GM21390 (cell line): ENCODE measurements around the gene ARHGDIA.
"Not testable (repeated sequence)": the region's sequence is repeated elsewhere in the genome, so short reads cannot be mapped to it uniquely, and the experiment has no call there.

Experiments used
- ATAC-seq: cut with Tn5 transposase; IDR thresholded peaks from one replicate; pipeline ENCODE4 v1.9.1; 2021; ENCODE audit not compliant: unreplicated experiment

The ARHGDIA gene

DNA sequence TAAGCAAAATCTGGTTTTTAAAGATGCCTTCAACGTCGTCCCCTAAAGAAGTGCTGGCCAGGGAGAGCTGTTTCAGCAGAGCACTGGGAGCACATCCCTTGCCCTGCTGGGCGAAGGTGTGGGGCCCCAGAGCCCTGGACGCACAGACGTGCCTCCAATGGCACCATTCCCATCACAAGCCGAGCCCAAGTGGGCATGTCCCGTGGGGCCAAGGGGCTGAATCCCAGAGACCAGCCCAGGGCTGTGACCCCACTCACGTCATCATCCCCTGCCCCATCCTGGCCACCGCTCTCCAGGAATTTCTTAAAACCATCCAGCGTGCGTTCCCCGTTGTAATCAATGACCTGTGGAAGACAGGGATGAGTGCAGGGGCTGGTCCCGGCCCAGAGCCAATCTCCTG lies 26.2 kb downstream of the ARHGDIA start:
- ATAC-seq = no peak

DNA sequence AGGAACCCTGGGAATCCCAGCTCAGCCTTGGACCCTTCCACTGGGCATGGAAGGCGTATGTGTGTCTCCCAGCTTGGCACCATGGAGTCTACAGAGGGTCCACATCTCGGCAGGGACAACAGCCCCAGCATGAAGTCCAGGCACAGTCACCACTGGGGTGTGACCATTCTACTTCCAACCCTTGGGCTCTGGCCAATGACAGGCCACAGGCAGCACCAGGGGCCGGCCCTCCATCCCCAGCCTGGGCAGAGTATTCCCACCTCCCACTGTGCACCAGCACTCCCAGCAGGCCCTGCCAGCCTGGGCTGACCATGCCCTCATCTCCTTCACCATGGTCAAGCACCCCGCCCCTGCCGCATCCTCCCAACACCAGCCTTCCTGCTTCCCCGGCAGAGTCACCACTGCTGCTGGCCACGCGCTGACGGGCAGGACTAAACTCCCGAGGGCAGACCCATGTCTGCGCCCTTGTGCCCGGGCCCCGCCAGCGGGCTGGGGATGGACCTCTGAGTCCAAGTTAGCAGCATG lies 26.7 kb downstream of the ARHGDIA start:
- ATAC-seq = no peak

DNA sequence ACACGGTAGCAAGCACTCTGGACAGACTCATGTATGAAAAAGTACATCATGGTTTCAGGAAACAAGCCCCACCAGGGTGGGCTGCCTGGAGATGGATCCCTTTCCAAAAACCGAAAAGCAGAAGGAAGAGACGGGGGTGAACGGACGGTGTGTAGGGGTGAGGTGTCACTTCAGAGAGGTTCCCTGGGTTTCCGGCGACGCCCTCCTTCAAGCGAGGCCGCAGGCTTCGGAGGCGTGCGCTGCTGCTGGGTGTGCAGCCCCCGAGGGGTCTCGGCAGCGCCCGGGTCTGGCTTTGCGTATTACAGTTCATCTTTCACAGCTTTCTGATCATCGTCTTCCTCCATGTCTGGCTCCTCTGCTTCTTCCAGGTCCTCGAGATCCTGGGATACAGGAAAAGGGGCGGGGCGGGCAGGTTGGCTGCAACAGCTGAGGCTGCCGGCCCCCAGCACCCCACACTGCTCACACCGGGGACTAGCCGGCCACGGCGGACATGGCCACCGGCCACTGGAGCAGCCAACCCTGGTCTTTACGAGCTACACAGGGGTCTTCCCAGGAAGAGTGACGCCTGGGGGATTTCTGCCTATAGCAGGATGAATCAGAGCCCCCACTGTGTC lies 27.3 kb downstream of the ARHGDIA start:
- ATAC-seq = no peak

DNA sequence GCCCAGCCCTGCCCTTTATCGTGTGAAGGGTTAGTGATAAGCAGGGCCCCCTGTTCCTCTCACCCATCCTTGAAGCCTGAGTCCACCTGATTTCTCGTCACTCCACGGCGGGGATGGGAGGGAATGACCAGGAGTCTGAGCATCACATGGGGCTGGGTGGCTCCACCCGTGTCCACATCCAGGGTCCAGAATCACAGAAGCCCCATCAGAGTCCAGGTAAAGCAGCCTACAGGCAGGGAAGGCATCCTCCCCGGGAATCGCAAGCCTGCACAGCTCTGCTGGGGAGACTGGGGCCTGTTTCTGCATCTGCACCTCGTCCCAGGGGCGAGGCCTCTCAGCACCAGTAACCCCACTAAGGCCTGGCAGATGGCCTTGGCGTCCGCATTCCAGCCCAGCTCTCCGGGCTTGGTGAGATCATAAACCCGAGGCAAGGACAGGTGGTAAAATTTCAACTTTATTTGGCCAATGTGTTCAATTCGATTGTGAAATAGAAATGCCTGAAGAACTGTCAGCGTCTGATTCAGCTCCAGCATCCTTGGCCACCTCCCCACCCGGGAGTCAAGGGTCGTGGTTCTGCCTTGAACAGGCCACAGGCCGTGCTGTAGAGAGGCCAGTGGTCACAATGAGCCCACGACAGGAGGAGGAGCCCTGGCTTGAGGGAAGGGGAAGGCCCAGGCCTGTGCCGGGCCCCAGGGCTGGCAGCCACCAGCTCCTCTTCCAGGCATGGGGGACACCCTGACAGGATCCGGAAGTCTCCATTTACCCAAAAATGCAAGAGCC lies 28.2 kb downstream of the ARHGDIA start:
- no peak for ATAC-seq

DNA sequence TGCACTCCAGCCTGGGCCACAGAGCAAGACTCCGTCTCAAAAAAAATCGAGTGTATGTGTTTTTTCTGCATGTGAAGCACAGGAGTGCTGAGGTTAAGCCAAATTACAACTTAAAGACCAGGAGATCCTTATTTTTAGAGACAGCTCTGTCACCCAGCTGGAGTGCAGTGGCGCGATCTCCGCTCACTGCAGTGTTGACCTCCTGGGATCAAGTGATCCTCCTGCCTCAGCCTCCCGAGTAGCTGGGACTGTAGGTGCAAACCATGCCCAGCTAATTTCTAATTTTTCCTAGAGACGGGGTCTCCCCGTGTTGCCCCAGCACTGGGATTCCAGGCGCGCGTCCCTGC lies 28.8 kb downstream of the ARHGDIA start:
- no peak for ATAC-seq

DNA sequence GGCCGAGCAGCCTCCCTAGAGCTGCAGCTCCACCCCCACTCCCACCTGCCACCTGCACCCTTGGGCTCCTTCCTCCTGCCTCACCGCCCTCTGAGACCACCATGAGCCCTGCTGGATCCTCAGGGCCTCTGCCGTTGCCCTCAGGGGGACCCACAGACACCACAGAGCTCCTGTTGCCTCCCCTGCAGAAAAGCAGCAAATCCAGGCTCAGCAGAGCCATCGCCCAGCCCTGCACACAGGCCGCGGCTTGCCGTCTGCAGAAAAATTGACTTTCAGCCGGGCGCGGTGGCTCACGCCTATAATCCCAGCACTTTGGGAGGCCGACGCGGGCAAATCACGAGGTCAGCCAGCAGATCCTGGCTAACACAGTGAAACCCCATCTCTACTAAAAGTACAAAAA lies 29.3 kb downstream of the ARHGDIA start:
- no peak for ATAC-seq

DNA sequence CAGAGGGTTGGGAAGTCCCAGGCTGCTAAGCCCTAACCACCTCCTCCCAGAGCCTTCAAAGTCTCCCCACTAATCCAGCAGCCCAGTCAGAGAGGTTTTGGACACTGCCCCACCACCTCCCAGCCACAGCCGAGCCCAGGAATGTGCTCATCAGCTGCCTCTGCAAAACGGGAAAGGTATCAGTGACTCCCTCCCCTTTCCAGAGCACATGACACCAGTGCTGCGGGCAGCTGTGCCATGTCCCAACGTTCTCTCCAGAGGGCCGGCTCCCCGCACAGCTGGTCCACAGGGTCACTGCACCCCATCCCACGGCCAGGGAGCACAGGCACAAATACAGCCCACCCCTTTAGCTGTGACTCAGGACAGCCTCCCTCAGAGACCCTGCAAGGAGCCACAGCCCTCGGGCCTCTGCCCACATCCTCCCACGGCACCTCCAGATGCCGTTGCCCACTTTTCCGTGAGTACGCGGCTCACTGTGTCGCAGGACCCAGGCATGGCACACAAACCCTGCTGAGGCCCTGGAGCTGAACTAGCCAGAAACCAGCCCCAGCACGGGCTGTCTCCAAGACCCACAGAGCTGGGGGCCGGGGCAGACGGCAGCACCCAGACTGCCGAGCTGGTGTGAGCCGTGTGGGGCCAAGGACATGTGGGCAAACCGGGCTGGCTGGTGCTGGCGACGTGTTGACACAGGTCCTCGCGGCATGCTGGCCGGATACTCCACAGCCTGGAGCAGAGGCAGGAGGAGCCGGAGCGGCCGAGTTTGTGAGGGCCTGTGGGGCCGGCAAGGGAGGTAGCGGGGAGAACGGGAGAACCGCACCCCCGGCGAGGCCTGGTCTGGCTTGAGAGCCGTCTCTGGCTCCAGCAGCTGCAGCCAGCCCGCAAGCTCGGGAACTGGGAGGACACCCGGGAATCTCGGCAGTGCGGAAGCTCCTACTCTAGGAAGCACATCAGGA lies 30.0 kb downstream of the ARHGDIA start:
- no peak for ATAC-seq

DNA sequence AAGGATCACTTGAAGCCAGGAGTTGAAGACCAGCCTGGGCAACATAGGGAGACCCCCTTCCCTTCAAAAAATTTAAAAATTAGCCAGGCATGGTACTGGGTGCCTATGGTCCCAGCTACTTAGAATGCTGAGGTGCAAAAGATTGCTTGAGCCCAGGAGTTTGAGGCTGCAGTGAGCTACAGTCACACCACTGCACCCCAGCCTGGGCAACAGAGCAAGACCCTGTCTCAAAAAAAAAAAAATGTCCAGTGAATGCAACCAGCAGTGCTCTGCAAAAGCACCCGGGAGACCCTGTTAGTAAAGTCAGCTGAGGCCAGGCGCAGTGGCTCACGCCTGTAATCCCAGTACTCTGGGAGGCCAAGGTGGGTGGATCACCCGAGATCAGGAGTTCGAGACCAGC lies 31.1 kb downstream of the ARHGDIA start:
- ATAC-seq = not testable (repeated sequence)

DNA sequence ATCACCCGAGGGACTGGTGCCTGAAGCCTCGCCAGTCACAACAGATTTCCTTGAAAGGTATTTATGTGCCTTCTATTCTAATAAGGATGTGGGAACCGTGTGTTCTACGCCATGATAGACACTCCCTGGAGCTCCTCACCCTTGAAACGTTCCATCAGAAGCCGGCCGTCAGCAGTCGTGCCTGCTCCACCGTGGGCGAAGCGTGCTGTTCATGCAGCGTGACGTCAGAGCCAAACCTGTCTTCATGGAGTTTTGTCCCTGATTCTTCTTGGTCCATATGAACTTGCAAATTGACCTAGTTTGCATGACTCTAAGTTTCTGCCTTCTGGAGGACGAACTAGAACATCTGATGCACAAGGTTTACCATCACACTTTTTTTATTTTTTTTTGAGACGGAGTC lies 31.8 kb downstream of the ARHGDIA start:
- no peak for ATAC-seq

DNA sequence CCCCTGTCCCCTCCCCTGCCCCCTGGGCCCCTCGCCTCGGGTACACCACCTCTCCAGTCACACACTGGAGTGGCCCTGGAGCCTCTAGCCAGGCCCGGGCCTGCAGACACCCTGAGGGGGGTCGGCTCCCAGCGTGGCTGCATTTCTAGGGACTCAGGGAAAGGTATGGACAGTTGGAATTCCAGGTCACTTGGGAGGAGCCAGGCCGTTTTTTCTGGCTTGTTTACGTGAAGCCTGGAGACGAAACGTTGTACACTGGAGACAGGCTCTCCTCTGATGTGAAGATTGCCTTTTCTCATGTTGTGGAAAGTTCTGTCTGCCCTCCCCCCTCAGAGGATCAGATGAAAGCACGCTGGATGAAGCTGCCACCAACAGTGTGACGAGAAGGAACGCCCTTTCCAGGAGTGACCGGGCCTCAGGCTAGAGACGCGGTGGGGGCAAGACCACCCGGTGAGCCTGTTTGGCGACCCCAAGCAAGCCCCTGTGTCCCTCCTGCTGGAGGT lies 32.3 kb downstream of the ARHGDIA start:
- ATAC-seq = no peak

DNA sequence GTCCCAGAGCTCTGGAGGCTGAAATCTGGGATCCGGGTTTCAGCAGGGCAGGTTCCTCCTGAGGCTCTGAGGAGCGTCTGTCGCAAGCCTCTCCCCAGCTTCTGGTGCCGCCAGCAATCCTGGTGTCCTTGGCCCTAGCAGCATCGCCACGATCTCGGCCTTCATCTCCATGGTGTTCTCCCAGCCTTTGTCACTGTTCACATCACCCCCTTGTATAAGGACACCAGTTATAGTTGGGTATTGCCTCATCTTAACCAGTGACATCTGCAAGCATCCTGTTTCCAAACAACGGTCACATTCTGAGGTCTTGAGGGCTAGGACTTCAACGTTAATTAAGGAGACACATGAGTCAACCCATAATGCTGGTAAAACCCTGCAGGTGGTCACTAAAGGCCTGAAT lies 33.5 kb downstream of the ARHGDIA start:
- no peak for ATAC-seq

DNA sequence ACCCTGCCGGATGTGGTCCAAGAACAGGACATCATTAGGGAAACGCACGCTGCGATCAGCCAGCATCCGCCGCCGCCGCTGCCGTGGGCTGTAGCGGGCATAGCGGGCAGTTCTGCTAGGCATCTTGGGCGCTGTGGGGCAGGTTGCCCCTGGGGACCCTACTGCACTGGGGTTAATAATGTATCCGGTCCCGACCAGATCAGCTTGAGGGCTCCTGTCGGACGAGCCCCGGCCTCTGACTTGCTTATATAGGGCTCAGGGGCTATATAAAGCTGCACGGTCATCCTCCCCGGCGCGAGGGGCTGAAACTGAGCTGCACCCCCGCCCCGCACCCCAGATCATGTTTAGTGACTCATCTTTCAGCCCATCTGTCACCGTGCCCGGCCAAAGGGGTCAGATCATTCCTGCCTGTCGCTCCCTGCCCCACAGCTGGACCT lies 36.3 kb downstream of the ARHGDIA start, which contains the start of gene PPP1R27:
Gene PPP1R27 (minus strand): TSS at position 220 of the 437 bp plus-strand sequence. CDS start 97 bp downstream, at position 123.
- ATAC-seq = no peak

DNA sequence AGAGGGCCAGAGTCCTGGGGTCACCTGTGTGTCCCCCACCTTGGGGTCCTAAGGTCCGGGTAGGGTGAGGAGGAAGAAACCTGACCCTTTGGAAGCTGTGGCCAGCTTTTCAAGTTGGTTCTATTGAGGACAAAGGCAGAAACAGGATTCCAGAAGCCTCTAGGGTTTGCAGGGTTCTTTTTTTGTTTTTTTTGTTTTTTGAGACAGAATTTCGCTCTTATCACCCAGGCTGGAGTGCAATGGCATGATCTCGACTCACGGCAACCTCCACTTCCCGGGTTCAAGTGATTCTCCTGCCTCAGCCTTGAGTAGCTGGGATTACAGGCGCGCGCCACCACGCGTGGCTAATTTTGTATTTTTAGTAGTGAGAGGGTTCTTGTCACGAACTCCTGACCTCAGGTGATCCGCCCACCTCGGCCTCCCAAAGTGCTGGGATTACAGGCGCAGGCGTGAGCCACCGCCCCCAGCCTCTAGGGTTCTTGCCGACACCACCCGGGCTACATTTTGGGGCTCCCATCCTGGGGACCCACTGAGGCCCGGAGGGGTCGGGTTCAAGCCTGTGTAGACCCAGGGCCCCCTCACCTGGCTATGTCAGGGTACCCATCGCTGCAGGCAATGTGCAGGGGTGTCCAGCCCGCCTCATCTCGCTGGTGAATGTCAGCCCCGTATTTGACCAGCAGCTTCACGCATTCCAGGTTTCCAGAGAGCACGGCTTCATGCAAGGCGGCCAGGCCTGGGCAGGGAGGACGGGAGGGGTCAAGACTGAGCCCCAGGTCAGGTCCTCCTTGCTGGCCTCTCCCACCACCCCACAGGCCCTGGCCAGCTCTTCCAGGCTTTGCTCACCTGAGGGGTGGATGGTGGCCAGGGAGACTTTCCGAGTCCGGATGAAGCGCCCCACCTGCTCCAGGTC lies 37.0 kb downstream of the ARHGDIA start:
- ATAC-seq = no peak

DNA sequence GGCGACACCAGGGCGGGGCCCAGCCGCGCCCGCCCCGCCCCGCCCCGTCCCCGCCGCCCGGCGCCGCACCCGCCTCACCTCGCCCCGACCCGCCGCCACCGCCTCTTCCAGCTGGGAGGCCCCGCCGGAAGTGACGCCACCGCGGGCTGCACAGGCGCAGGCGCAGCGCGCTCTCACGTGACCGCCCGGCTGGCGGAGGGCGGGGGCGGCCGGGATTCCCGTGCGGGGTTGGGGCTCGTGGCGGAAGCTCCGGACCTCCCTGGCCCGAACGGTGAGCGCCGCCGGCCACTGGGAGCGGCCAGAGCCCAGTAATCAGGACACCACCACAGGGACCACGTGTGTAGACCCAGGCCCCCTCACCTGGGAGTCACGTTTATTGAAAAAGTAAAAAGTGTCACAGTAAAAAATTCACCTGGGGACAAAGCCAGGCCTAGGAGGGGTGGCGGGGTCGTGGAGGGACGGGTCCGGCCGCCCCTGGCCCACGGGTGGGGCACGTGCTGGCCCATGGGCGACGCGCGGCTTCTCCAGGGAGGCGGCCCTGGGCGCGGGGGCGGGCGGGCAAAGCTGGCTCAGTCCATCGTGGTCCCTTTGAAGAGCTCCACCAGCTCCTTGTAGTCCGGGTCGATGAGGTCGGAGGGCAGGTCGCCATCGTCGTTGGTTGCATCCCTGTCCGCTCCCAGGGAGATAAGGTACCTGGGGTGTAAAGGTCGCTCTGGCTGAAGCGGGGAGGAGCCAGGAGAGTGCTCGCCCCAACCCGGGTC lies 37.8 kb downstream of the ARHGDIA start, which contains the start of gene MCRIP1:
Gene MCRIP1 (minus strand): TSS at position 132 of the 761 bp plus-strand sequence. CDS start 8,785 bp downstream, outside the sequence.
- ATAC-seq = peak; percentile 64

DNA sequence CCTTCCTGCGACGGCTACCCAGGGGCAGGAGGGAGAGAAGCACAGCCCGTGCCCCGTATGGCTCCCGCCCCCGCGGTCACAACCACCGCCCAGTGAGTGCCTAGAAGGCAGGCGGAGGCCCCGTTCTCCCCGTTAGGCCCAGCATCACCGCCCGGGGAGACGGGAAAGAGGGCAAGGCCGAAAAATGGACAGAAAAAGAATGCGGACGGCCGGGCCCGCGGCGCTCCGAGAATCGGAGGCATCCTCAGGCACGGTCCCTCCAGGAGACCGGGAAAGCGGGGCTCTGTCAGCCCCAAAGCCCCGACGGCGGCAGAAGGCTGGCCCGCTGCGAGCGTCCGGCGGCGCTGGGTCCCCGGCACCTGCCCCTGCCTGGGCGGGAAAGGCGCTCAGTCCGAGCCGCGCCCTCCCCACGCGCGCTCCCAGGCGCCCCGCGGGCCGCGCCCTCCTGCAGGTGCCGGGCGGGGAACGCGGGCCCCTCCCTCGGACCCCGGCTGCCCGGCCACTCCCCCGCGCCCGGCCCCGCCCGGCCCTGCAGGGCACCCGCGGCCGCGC lies 38.5 kb downstream of the ARHGDIA start:
- ATAC-seq = peak; percentile 65

DNA sequence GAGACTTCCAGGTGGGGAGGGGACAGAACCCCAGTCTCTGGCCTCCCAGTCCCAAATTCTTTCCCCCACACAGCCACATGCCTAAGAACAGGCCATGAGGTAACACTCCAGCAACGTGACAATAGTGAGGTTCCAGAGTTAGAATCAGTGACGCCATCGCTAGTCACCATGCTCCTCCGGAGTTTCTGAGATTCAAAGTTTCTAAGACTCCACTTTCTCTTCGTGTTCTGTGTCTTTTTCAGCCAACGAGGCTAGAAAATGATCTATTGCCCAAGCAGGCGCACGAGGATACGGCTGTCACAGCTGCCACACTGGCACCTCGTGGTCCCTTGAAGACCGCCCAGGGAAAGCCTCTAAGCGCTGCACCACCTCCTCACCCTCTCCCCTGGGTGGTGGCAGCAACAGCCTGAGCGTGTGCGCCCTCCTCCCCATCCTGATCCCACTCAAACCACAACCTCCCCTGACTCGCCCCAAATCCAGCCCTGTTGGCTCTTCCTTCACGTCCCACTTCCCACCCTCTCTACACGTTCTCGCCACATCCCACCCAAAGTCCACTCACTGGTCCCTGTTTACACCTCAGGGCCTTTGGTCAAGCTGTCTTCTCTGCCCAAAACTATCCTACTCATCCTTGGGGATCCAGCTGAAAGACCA lies 39.1 kb downstream of the ARHGDIA start:
- peak; percentile 2 for ATAC-seq

DNA sequence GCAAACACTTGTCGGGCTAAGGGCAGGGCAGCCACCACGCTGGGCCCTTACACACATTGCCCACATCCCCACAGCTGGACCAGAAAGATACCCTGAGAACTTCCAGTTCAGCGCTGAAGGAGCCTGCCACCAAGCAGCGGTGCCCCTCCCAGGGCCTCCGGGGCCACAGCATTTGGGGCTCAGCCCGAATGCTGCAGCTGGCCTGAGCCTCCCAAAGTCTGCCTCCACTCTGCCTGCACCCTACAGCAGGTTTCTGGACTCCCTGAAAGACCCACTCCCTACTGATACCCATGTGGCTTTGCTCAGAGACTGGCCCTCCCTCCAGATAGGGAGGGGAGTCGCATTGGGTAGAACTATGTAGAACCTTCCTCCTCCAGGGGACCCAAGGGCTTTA lies 39.6 kb downstream of the ARHGDIA start:
- ATAC-seq = no peak

DNA sequence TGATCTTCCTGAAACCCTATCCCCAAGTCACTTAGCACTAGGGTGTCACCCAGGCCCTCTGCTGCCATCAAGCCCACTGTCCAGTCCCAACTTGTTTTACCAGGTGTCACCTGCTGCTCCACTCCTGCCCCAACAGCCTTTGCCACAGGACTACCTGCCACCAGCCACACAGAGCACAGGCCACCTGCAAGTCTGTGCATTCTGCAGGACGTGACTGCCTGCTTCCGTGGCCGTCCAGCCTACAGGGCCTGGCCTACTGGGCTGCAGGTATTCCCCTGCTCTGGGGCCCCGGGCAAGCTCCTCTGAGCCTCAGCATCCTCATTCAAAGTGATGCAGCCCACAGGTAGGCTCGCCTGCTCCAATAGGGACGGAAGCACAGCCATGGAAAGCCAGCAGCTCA lies 41.3 kb downstream of the ARHGDIA start:
- ATAC-seq = no peak
